ENCODE data around the gene RAPGEF1. TPM values are rescaled to one million over a fixed set of nuclear protein-coding genes. Genes with fewer than 3 reads are reported as not detected.

RAPGEF1 gene
- total and polyA plus RNA-seq, 9 donors: 17.0 to 64.4 (median 36.4) TPM

GRCh38 chr9:131597246-131597645, 142.6 kb downstream of the RAPGEF1 start:
- Histone ChIP-seq H3K36me3 (no peaks in the 10 kb centered on the region), H3K9me3 (no peaks in the 10 kb centered on the region), H3K4me1 (ENCODE audit: insufficient read depth) (no peaks in the 10 kb centered on the region), H3K27ac (no peak overlapping the region), H3K27me3 (no peaks in the 10 kb centered on the region), H3K4me3 (no peak overlapping the region)
- no peak for TF ChIP-seq POLR2A (IDR thresholded peaks at IDR 0.05)
- TF ChIP-seq EP300 (IDR thresholded peaks at IDR 0.05): no peak
- TF ChIP-seq CTCF (IDR thresholded peaks at IDR 0.05): no peak
- WGBS, 3 donors: 92 to 96% (median 93%) methylated on average over 7 of the region's 7 CpGs
- DNase-seq: no peak
- intact Hi-C loops (cut with DNase I): loop anchor here in 1 of 4 donors (10.0 kb wide), 1 partner anchor 638 kb away; no protein-coding TSS in a partner anchor

- Histone ChIP-seq H3K36me3 (no peaks in the 10 kb centered on the region), H3K27me3 (no peaks in the 10 kb centered on the region), H3K9me3 (no peaks in the 10 kb centered on the region), H3K4me1 (ENCODE audit: insufficient read depth) (no peaks in the 10 kb centered on the region), H3K4me3 (no peak overlapping the region), H3K27ac (no peak overlapping the region)
- no peak for DNase-seq
- 93 to 98% (median 98%) methylated on average over 4 of the region's 4 CpGs for WGBS, 3 donors
- intact Hi-C loops (cut with DNase I): loop anchor here in 1 of 4 donors (10.0 kb wide), 1 partner anchor 638 kb away; no protein-coding TSS in a partner anchor
- TF ChIP-seq POLR2A (IDR thresholded peaks at IDR 0.05) (no peak), CTCF (IDR thresholded peaks at IDR 0.05) (no peak), EP300 (IDR thresholded peaks at IDR 0.05) (no peak)
Observed at GRCh38 chr9:131596430-131596743, 143.5 kb downstream of the RAPGEF1 start.

GRCh38 chr9:131595696-131596429, 144.0 kb downstream of the RAPGEF1 start:
- 90 to 92% (median 90%) methylated on average over 20 of the region's 20 CpGs for WGBS, 3 donors
- DNase-seq: no peak
- H3K27ac ChIP-seq: no peak overlapping the region
- H3K4me3 ChIP-seq: no peak overlapping the region
- intact Hi-C loops (cut with DNase I): loop anchor here in 1 of 4 donors (10.0 kb wide), 1 partner anchor 639 kb away; no protein-coding TSS in a partner anchor
- H3K9me3 ChIP-seq: no peaks in the 10 kb centered on the region
- no peaks in the 10 kb centered on the region for H3K4me1 ChIP-seq (ENCODE audit: insufficient read depth)
- TF ChIP-seq POLR2A (IDR thresholded peaks at IDR 0.05): no peak
- no peak for TF ChIP-seq EP300 (IDR thresholded peaks at IDR 0.05)
- no peak for TF ChIP-seq CTCF (IDR thresholded peaks at IDR 0.05)
- H3K36me3 ChIP-seq: no peaks in the 10 kb centered on the region
- no peaks in the 10 kb centered on the region for H3K27me3 ChIP-seq

GRCh38 chr9:131594906-131595665, 144.8 kb downstream of the RAPGEF1 start:
- intact Hi-C loops (cut with DNase I): loop anchor here in 3 of 4 donors (5.0 to 10.0 kb wide), 3 partner anchors 142 to 640 kb away; partner anchors contain the start of gene RAPGEF1 (in 1 of the 3)
- no peaks in the 10 kb centered on the region for H3K27me3 ChIP-seq
- no peaks in the 10 kb centered on the region for H3K4me1 ChIP-seq (ENCODE audit: insufficient read depth)
- no peaks in the 10 kb centered on the region for H3K9me3 ChIP-seq
- 84 to 87% (median 87%) methylated on average over 20 of the region's 20 CpGs for WGBS, 3 donors
- TF ChIP-seq EP300 (IDR thresholded peaks at IDR 0.05) (no peak), POLR2A (IDR thresholded peaks at IDR 0.05) (no peak), CTCF (IDR thresholded peaks at IDR 0.05) (no peak)
- no peaks in the 10 kb centered on the region for H3K36me3 ChIP-seq
- H3K4me3 ChIP-seq: no peak overlapping the region
- DNase-seq: no peak
- H3K27ac ChIP-seq: no peak overlapping the region

Data from ovary (tissue), 9 donors.